ENCODE data around the gene PRR29.
"Not testable (repeated sequence)": the region's sequence is repeated elsewhere in the genome, so short reads cannot be mapped to it uniquely, and the experiment has no call there.

The PRR29 gene

GRCh38 chr17:63998721-63999679 lies 849 bp downstream of the PRR29 start:
- DNase-seq, result no peak

DNA sequence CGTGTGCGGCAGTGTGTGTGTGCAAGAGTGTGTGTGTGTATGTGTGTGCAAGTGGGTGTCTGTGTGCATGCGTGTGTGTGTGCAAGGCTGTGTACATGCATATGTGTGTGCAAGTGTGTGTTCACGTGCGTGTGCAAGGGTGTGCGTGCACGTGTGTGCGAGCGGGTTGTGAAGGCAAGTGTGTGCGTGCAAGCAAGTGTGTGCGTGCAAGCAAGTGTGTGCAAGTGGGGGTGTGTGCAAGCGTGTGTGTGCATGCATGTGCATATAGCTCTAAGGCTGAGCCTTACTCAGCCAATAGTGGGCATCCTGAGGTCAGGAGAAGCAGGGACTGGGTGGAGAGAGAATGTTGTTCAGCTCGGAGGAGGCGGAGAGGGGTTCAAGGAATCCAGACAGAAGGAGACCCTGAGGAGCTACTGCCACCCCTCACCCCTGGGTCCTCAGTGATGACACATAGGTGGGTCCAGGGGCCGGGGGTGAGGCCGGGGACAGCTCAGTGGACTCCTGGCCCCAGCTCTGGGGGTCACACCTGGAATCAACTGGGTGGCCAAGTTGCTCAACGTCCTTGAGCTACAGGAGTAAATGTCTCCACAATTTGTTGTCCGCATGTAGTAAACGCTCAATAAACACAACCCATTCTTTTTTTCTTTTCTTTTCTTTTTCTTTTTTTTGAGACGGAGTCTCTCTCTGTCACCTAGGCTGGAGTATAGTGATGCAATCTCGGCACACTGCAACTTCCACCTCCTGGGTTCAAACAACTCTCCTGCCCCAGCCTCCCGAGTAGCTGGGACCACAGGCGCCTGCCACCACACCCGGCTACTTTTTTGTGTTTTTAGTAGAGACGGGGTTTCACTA lies 1.8 kb downstream of the PRR29 start:
- no peak for DNase-seq

- DNase-seq, result no peak
Measured at GRCh38 chr17:64001091-64001579, 3.0 kb downstream of the PRR29 start.

GRCh38 chr17:64001763-64002529 lies 3.8 kb downstream of the PRR29 start:
- DNase-seq, result no peak

- no peak for DNase-seq
Measured at GRCh38 chr17:64002658-64003525, 4.7 kb downstream of the PRR29 start.

DNA sequence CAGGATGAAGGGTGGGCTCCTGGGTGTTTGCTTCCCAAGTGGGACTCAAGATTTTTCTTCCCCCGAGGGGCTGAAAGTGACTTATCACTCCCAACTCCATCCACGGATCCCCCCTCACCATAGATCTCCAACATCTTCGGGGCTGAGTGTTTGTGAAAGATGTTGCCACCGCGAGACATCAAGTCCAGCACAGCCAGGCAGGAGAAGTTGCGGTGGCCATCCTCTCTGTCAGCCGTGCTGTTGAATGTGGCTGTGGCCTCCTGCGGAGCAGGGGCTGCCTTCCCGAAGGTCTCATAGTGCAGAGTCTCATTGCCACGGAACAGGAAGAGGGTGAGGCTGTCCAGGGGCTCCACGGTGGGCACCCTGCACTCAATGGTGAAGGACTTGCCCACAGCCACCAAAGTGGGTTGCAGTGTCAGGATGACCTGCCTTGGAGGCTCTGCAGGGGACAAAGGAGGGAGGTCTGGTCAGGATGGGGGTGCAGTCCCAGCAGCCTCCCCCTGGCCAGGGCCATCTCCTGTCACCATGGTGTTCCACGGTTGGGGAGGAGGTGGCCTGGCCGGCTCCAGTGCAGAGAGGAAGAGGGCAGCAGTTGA lies 5.5 kb downstream of the PRR29 start:
- no peak for DNase-seq

- no peak for DNase-seq
Measured at GRCh38 chr17:64004218-64004770, 6.1 kb downstream of the PRR29 start.

- DNase-seq, result peak; percentile 1
Measured at GRCh38 chr17:64004903-64005733, 7.0 kb downstream of the PRR29 start.

DNA sequence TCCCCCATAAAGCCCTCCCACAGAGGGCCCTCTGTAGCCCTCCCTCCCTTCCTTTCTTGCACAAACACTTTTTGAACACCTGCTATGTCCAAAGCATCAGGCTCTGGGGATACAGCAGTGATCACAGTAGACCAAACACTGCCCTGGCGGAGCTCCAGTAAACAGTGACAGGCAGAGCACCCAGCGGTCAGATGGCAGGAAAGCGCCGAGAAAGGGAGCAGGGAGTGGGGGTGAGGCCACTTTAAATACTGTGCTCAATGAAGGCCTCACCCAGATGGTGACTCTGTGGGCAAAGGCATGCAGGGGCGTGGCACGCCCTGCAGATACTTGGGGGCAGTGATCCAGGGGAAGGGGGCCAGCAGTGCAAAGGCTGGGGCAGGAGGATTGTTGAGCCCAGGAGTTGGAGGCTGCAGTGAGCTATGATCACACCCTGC lies 7.6 kb downstream of the PRR29 start:
- no peak for DNase-seq

GRCh38 chr17:64006361-64007088 lies 8.4 kb downstream of the PRR29 start:
- DNase-seq, result no peak

GRCh38 chr17:64007089-64007837 lies 9.1 kb downstream of the PRR29 start:
- DNase-seq, result not testable (repeated sequence)

- DNase-seq, result no peak
Measured at GRCh38 chr17:64007838-64008282, 9.7 kb downstream of the PRR29 start.

- peak; percentile 0 for DNase-seq
Measured at GRCh38 chr17:64008346-64008745, 10.2 kb downstream of the PRR29 start.

- peak; percentile 0 for DNase-seq
Measured at GRCh38 chr17:64008830-64009229, 10.7 kb downstream of the PRR29 start.

GRCh38 chr17:64009571-64010402 lies 11.6 kb downstream of the PRR29 start:
- DNase-seq, result no peak

- DNase-seq, result no peak
Measured at GRCh38 chr17:64015447-64015846, 17.3 kb downstream of the PRR29 start.

- DNase-seq, result no peak
Measured at GRCh38 chr17:64016231-64016784, 18.2 kb downstream of the PRR29 start.

All from activated CD4-positive, alpha-beta T cell treated with anti-CD3 and anti-CD28 coated beads for 48 hours (primary cell).